K562 (cell line): ENCODE data around the gene PCED1B. TPM values are rescaled to one million over a fixed set of nuclear protein-coding genes. Genes with fewer than 3 reads are reported as not detected.

Experiments used
- ATAC-seq: fragments of 200-7000 bp; cut with Tn5 transposase; 3 replicates; pipeline ENCODE4 v1.9.1; 2020; ENCODE audit warnings: moderate library complexity
- BruUV-seq: library from RNA; stranded (reverse); fragments of 400-500 nt; replicated peaks from 2 replicates; lab custom pipeline; 2021; lab: Mats Ljungman, UMichigan
- CTCF ChIA-PET: fragments of 300-600 bp; formaldehyde crosslinking; extraction: SDS; loops from one replicate; lab custom pipeline; 2021; ENCODE audit warnings: low intra/inter-chr PET ratio; lab: Yijun Ruan, JAX
- POLR2A ChIA-PET: fragments of 300-600, 350-650 bp; sonication (Branson Sonifier 250); formaldehyde crosslinking; extraction: SDS; loops from one replicate; lab custom pipeline; 2021; ENCODE audit warnings: antibody characterized with exemption, inconsistent platforms; lab: Yijun Ruan, JAX
- DNase-seq, 4 experiments: peaks; one replicate each; pipeline versions ENCODE4 v3.0.0 to v3.0.0-alpha.2; 2011 to 2018; ENCODE audit warnings: low spot score in 3 of 4, mixed read lengths in 3 of 4; ENCODE audit errors: extremely low read depth in 1 of 4
- FAIRE-seq: peaks from 2 replicates; lab custom pipeline; 2011; peaks lifted over from hg19 to GRCh38; lab: Jason Lieb, UNC
- H2AFZ ChIP-seq: 2 replicates; pipeline ENCODE4 v1.6.0; 2011; ENCODE audit warnings: low read depth, low read length, control low read depth, inconsistent platforms
- H3K27ac ChIP-seq: fragments of 200-600 bp; 3 replicates; pipeline ENCODE4 v1.8.0; 2011; ENCODE audit warnings: low read depth, mild to moderate bottlenecking, control low read depth, inconsistent platforms, low read length, moderate library complexity, mixed read lengths; ENCODE audit errors: extremely low read depth
- H3K27me3 ChIP-seq, 2 experiments: fragments of 300-600 bp in 1 of 2; 2 replicates in 1 of 2; 3 replicates in 1 of 2; pipeline versions ENCODE4 v1.6.0 to v1.8.0; 2011; ENCODE audit warnings: inconsistent platforms in 2 of 2, low read length in 2 of 2, mild to moderate bottlenecking in 1 of 2, mixed read lengths in 1 of 2, moderate library complexity in 1 of 2; ENCODE audit not compliant: control insufficient read depth in 2 of 2, insufficient read depth in 2 of 2
- H3K36me3 ChIP-seq: fragments of 300-600 bp; 3 replicates; pipeline ENCODE4 v1.8.0; 2011; ENCODE audit warnings: mild to moderate bottlenecking, low read length, inconsistent platforms; ENCODE audit not compliant: control insufficient read depth, insufficient read depth
- H3K4me1 ChIP-seq, 2 experiments: fragments of 200-600 bp in 1 of 2; replicated peaks in 1 of 2; 2 replicates in 1 of 2; 3 replicates in 1 of 2; pipeline versions ENCODE4 v1.5.1 to v1.8.0; 2011; ENCODE audit warnings: inconsistent platforms in 2 of 2, low read length in 2 of 2, mild to moderate bottlenecking in 1 of 2, mixed read lengths in 1 of 2, moderate library complexity in 1 of 2; ENCODE audit not compliant: control insufficient read depth in 2 of 2, insufficient read depth in 2 of 2
- H3K4me2 ChIP-seq: 2 replicates; pipeline ENCODE4 v1.6.1; 2011; ENCODE audit warnings: low read length, control low read depth, inconsistent platforms, mixed read lengths; ENCODE audit not compliant: insufficient read depth
- H3K4me3 ChIP-seq: fragments of 200-600 bp; sonication (generic), shearing (Covaris generic); 2 replicates; pipeline ENCODE4 v1.5.1; 2016; ENCODE audit warnings: control low read depth, inconsistent platforms
- H3K79me2 ChIP-seq: fragments of 200-600 bp; 3 replicates; pipeline ENCODE4 v1.8.0; 2011; ENCODE audit warnings: low read length, inconsistent platforms; ENCODE audit not compliant: control insufficient read depth, insufficient read depth
- H3K9ac ChIP-seq, 2 experiments: 2 replicates each; pipeline versions ENCODE4 v1.6.0 to v1.6.1; 2011; ENCODE audit warnings: low read depth in 2 of 2, low read length in 2 of 2, control low read depth in 1 of 2, inconsistent platforms in 1 of 2, mild to moderate bottlenecking in 1 of 2, mixed read lengths in 1 of 2; ENCODE audit not compliant: insufficient read depth in 1 of 2
- H3K9me1 ChIP-seq: one replicate; pipeline ENCODE4 v1.6.0; 2011; ENCODE audit warnings: inconsistent platforms, mild to moderate bottlenecking, low read length, moderate library complexity; ENCODE audit not compliant: control insufficient read depth, insufficient read depth
- H3K9me3 ChIP-seq: replicated peaks from 2 replicates; pipeline ENCODE4 v1.5.1; 2011; ENCODE audit warnings: low read depth, low read length, inconsistent platforms; ENCODE audit not compliant: control insufficient read depth, insufficient read depth
- H4K20me1 ChIP-seq: replicated peaks from 2 replicates; pipeline ENCODE4 v1.6.1; 2011; ENCODE audit warnings: low read length, inconsistent platforms, mixed read lengths; ENCODE audit not compliant: control insufficient read depth, insufficient read depth
- ARID1B ChIP-seq: fragments of 450-650 bp; IDR thresholded peaks from 2 replicates; pipeline ENCODE4 v1.6.1; 2016; ENCODE audit warnings: antibody characterized with exemption, mild to moderate bottlenecking, inconsistent platforms
- CBFA2T2 ChIP-seq: fragments of 450-650 bp; conservative IDR thresholded peaks from 2 replicates; pipeline ENCODE4 v1.6.1; 2017; ENCODE audit warnings: mild to moderate bottlenecking
- CBFA2T3 ChIP-seq: fragments of 450-650 bp; IDR thresholded peaks from 2 replicates; pipeline ENCODE4 v1.6.1; 2017
- CEBPB ChIP-seq: fragments of 450-650 bp; IDR thresholded peaks from 2 replicates; pipeline ENCODE4 v1.6.1; 2016; ENCODE audit warnings: missing genetic modification characterization, missing compliant biosample characterization
- CEBPG ChIP-seq, 3 experiments: fragments of 200-800 bp in 1 of 3; sonication (Bioruptor generic) in 1 of 3; sonication (generic) in 1 of 3; formaldehyde crosslinking in 1 of 3; IDR thresholded peaks in 2 of 3; conservative IDR thresholded peaks in 1 of 3; 2 replicates each; pipeline versions ENCODE4 v1.6.1 to v1.8.0; 2016 to 2022; ENCODE audit warnings: missing compliant biosample characterization in 2 of 3, missing genetic modification characterization in 2 of 3, mild to moderate bottlenecking in 1 of 3, missing genetic modification reagents in 1 of 3
- DACH1 ChIP-seq: fragments of 450-650 bp; IDR thresholded peaks from 2 replicates; pipeline ENCODE4 v1.6.1; 2018; ENCODE audit not compliant: partially characterized antibody
- DPF2 ChIP-seq: fragments of 450-650 bp; IDR thresholded peaks from 2 replicates; pipeline ENCODE4 v1.6.1; 2016
- EHMT2 ChIP-seq: fragments of 450-650 bp; IDR thresholded peaks from 2 replicates; pipeline ENCODE4 v1.6.1; 2018; ENCODE audit warnings: antibody characterized with exemption
- FOSL1 ChIP-seq: fragments of 200-800 bp; sonication (Bioruptor generic); conservative IDR thresholded peaks from 2 replicates; pipeline ENCODE4 v1.6.1; 2016; ENCODE audit warnings: missing genetic modification characterization, missing compliant biosample characterization
- GATA2 ChIP-seq: sonication (generic); formaldehyde crosslinking; IDR thresholded peaks from 2 replicates; pipeline ENCODE4 v1.4.0; 2020; ENCODE audit warnings: mild to moderate bottlenecking, missing genetic modification reagents
- GATAD2B ChIP-seq: fragments of 450-650 bp; IDR thresholded peaks from 2 replicates; pipeline ENCODE4 v1.6.1; 2017; ENCODE audit warnings: mild to moderate bottlenecking, borderline replicate concordance
- GTF2E2 ChIP-seq: fragments of 200-800 bp; sonication (Bioruptor generic); IDR thresholded peaks from 2 replicates; pipeline ENCODE4 v1.6.1; 2016; ENCODE audit warnings: missing genetic modification characterization, missing compliant biosample characterization
- HDAC2 ChIP-seq: fragments of 450-650 bp; IDR thresholded peaks from 2 replicates; pipeline ENCODE4 v1.6.1; 2016; ENCODE audit warnings: mild to moderate bottlenecking
- HMG20B ChIP-seq: fragments of 250-450 bp; sonication (Bioruptor Pico); IDR thresholded peaks from 2 replicates; pipeline ENCODE4 v1.5.0; 2021; ENCODE audit warnings: mild to moderate bottlenecking
- KDM1A ChIP-seq, 2 experiments: fragments of 450-650 bp; IDR thresholded peaks; 2 replicates each; pipeline ENCODE4 v1.6.1; 2016; ENCODE audit warnings: mild to moderate bottlenecking in 2 of 2
- MTF1 ChIP-seq: fragments of 250-450 bp; sonication (Bioruptor Pico); IDR thresholded peaks from 2 replicates; pipeline ENCODE4 v1.9.0; 2021; ENCODE audit warnings: moderate library complexity, mild to moderate bottlenecking, inconsistent platforms, borderline replicate concordance
- NCOR1 ChIP-seq: fragments of 450-650 bp; IDR thresholded peaks from 2 replicates; pipeline ENCODE4 v1.6.1; 2016; ENCODE audit warnings: mild to moderate bottlenecking, moderate library complexity
- NFIC ChIP-seq: fragments of 450-650 bp; IDR thresholded peaks from 2 replicates; pipeline ENCODE4 v1.6.1; 2017; ENCODE audit warnings: mild to moderate bottlenecking, inconsistent platforms
- NR2C1 ChIP-seq, 2 experiments: fragments of 450-650 bp; IDR thresholded peaks; 2 replicates each; pipeline ENCODE4 v1.6.1; 2017; ENCODE audit warnings: mild to moderate bottlenecking in 2 of 2, antibody characterized with exemption in 1 of 2, inconsistent platforms in 1 of 2, missing compliant biosample characterization in 1 of 2, missing genetic modification characterization in 1 of 2
- SOX6 ChIP-seq: fragments of 450-650 bp; IDR thresholded peaks from 2 replicates; pipeline ENCODE4 v1.6.1; 2014; ENCODE audit warnings: mild to moderate bottlenecking
- STAT5A ChIP-seq: IDR thresholded peaks from 2 replicates; pipeline ENCODE4 v1.6.1; 2012; ENCODE audit warnings: low read length, inconsistent platforms, borderline replicate concordance
- SUPT5H ChIP-seq: fragments of 450-650 bp; IDR thresholded peaks from 2 replicates; pipeline ENCODE4 v1.6.1; 2016
- TRIM24 ChIP-seq, 2 experiments: fragments of 450-650 bp; IDR thresholded peaks; 2 replicates each; pipeline ENCODE4 v1.6.1; 2016
- ZNF12 ChIP-seq: sonication (generic); formaldehyde crosslinking; IDR thresholded peaks from 2 replicates; pipeline ENCODE4 v1.4.0; 2020; ENCODE audit warnings: mild to moderate bottlenecking, missing genetic modification reagents
- ZNF184 ChIP-seq: sonication (generic); formaldehyde crosslinking; IDR thresholded peaks from 2 replicates; pipeline ENCODE4 v1.5.0; 2020; ENCODE audit warnings: missing genetic modification reagents
- WGBS: fragments of 100-300 bp; shearing (Covaris generic); methylation state at CpG from one replicate; pipeline ENCODE4 v1.1.6; 2016; ENCODE audit warnings: low coverage, mixed read lengths; ENCODE audit not compliant: insufficient coverage; ENCODE audit errors: missing lambda C conversion rate; 5-methylcytosine and 5-hydroxymethylcytosine counted together
- in situ Hi-C: fragments of 300-500 bp; cut with MboI; formaldehyde crosslinking; loops from 4 replicates; pipeline ENCODE4 v1.15.0; 2018; ENCODE audit warnings: inconsistent platforms, mixed read lengths
- intact Hi-C: fragments of 100-400 bp; cut with micrococcal nuclease; formaldehyde crosslinking; loops from 2 replicates; pipeline ENCODE4 v1.14.2; 2022
- polyA plus RNA-seq, 8 experiments: library from polyadenylated mRNA; depleted of rRNA in 4 of 8; stranded (reverse) in 5 of 8; unstranded in 3 of 8; fragments of >200 nt; fragmentation: Nextera tagmentation in 2 of 8; fragmentation: Illumina TruSeq in 1 of 8; extraction: Ambion mirVana in 2 of 8; extraction: Trizol in 1 of 8; gene quantifications; 2 replicates each; pipeline versions ENCODE4 v1.2.1 to v1.2.3, GENCODE V29; 2011 to 2014; ENCODE audit warnings: inconsistent platforms in 1 of 8, missing spikeins in 1 of 8
- total RNA-seq, 7 experiments: library from RNA; depleted of rRNA in 6 of 7; stranded (reverse); fragments of >200 nt in 6 of 7; fragmentation: Illumina TruSeq in 2 of 7; extraction: Trizol in 2 of 7; gene quantifications; 2 replicates each; pipeline versions ENCODE4 v1.2.1 to v1.2.3, GENCODE V29; 2011 to 2021; ENCODE audit warnings: low replicate concordance in 1 of 7
- TF ChIP-seq, protein P1 (sequence below): fragments of 250-450 bp; sonication (Bioruptor Pico); IDR thresholded peaks from 2 replicates; pipeline ENCODE4 v1.5.0; 2020; ENCODE audit warnings: mild to moderate bottlenecking

Gene PCED1B
- total and polyA plus RNA-seq, 9 of the 15 experiments (the other 6 are each of a cell fraction or from before 2014, with no cell fraction given): 1.2 to 9.3 (median 2.5) TPM

DNA sequence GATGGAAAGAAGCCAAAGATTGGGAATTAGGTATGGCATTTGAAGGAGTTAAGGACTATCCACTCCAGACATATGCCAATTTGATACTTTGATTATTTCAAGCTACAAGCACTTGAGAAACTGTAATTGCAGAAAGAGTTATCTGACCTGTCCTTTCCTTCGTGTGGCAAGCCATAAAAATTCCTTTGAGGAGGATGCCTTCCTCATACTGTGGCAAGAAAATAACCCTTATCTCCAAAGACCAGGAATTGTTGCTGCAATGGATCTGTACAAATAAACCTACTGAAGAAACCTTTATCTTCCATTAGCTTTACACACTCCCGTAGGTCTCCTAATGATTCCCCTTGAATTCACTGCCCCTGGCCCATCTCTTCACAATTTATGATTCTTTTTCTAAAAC is 165.4 kb downstream of the PCED1B start:
- FAIRE-seq (no peak), DNase-seq (peak in 1 of 4 experiments; percentile 41), ATAC-seq (no peak)
- WGBS: 4% methylated on average over 2 of the region's 2 CpGs
- Histone ChIP-seq H3K4me2 (peak overlapping the region; percentile 6; the same call in 1 of the 2 replicates), H2AFZ (peak overlapping the region; percentile 62), H3K27ac (peak overlapping the region; percentile 50; the same call in 1 of the 3 replicates), H3K4me3 (no peak overlapping the region), H3K36me3 (no peaks in the 10 kb centered on the region), H3K79me2 (peaks cover 8% of the 10 kb centered on the region; the same call in 1 of the 3 replicates), H3K9ac (no peak overlapping the region), H4K20me1 (no peaks in the 10 kb centered on the region), H3K9me1 (no peaks in the 10 kb centered on the region), H3K27me3 (no peaks in the 10 kb centered on the region; a peak in 1 of 5 replicates), H3K4me1 (peaks cover 11 to 32% of the 10 kb centered on the region in 2 experiments; a peak in 4 of 5 replicates), H3K9me3 (no peaks in the 10 kb centered on the region; the same call in 1 of the 2 replicates)
- POLR2A ChIA-PET: interaction anchor here (0.7 to 1.3 kb wide), 3 partner anchors 8 to 160 kb away, joined by 3 read pairs; no protein-coding TSS in a partner anchor
- intact Hi-C loops (loop anchor here (10.0 kb wide), 1 partner anchor 60 kb away; no protein-coding TSS in a partner anchor), in situ Hi-C loops (no loop called here)
- no TSS peak for BruUV-seq
- CTCF ChIA-PET: no interaction called here
- TF ChIP-seq KDM1A (IDR thresholded peaks at IDR 0.05) (peak in 1 of 2 experiments; percentile 52; a peak in 2 of 4 replicates), ZNF184 (no peak), NFIC (peak; percentile 34; the same call in 1 of the 2 replicates), CEBPB (tag) (peak; percentile 72), SOX6 (peak; percentile 54), EHMT2 (0 out of 2 replicates have a peak, but pooled peaks have one; percentile 11), DACH1 (peak; percentile 67), CBFA2T3 (peak; percentile 84), ZNF12 (CRISPR knock-in tag) (no peak), DPF2 (peak; percentile 23), STAT5A (0 out of 2 replicates have a peak, but pooled peaks have one; percentile 14), CBFA2T2 (peak; percentile 73), HMG20B (CRISPR knock-in tag) (no peak), GATAD2B (0 out of 2 replicates have a peak, but pooled peaks have one; percentile 30), SUPT5H (no peak), TRIM24 (IDR thresholded peaks at IDR 0.05) (0 out of 4 replicates have a peak, but pooled peaks of 1 of the 2 experiments have one; percentile 28), GATA2 (0 out of 2 replicates have a peak, but pooled peaks have one; percentile 16), NR2C1 (IDR thresholded peaks at IDR 0.05) (no peak), NR2C1 (tag; IDR thresholded peaks at IDR 0.05) (0 out of 2 replicates have a peak, but pooled peaks have one; percentile 13), CEBPG (CRISPR knock-in tag; IDR thresholded peaks at IDR 0.05) (no peak), CEBPG (tag; conservative IDR thresholded peaks at IDR 0.05 in 1 of 2, IDR thresholded peaks at IDR 0.05 in 1 of 2) (peak in 1 of 2 experiments; percentile 55; a peak in 1 of 4 replicates), FOSL1 (tag) (peak; percentile 22; the same call in 1 of the 2 replicates), NCOR1 (peak; percentile 54), HDAC2 (peak; percentile 30; the same call in 1 of the 2 replicates), ARID1B (peak; percentile 71), GTF2E2 (tag) (0 out of 2 replicates have a peak, but pooled peaks have one; percentile 20), MTF1 (CRISPR knock-in tag) (no peak)
- TF ChIP-seq, protein P1, sequence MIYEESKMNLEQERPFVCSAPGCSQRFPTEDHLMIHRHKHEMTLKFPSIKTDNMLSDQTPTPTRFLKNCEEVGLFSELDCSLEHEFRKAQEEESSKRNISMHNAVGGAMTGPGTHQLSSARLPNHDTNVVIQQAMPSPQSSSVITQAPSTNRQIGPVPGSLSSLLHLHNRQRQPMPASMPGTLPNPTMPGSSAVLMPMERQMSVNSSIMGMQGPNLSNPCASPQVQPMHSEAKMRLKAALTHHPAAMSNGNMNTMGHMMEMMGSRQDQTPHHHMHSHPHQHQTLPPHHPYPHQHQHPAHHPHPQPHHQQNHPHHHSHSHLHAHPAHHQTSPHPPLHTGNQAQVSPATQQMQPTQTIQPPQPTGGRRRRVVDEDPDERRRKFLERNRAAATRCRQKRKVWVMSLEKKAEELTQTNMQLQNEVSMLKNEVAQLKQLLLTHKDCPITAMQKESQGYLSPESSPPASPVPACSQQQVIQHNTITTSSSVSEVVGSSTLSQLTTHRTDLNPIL: no peak
